Stimulated activated CD8-positive, alpha-beta memory T cell treated with anti-CD3 and anti-CD28 coated beads, Interleukin-4, amount 100 ng/mL, for 48 hours (primary cell): ENCODE measurements around the gene PDLIM1.

ENCODE experiments used
- DNase-seq: peaks from one replicate; pipeline ENCODE4 v3.0.0-alpha.2; 2020

The PDLIM1 gene, protein sequence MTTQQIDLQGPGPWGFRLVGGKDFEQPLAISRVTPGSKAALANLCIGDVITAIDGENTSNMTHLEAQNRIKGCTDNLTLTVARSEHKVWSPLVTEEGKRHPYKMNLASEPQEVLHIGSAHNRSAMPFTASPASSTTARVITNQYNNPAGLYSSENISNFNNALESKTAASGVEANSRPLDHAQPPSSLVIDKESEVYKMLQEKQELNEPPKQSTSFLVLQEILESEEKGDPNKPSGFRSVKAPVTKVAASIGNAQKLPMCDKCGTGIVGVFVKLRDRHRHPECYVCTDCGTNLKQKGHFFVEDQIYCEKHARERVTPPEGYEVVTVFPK

DNA sequence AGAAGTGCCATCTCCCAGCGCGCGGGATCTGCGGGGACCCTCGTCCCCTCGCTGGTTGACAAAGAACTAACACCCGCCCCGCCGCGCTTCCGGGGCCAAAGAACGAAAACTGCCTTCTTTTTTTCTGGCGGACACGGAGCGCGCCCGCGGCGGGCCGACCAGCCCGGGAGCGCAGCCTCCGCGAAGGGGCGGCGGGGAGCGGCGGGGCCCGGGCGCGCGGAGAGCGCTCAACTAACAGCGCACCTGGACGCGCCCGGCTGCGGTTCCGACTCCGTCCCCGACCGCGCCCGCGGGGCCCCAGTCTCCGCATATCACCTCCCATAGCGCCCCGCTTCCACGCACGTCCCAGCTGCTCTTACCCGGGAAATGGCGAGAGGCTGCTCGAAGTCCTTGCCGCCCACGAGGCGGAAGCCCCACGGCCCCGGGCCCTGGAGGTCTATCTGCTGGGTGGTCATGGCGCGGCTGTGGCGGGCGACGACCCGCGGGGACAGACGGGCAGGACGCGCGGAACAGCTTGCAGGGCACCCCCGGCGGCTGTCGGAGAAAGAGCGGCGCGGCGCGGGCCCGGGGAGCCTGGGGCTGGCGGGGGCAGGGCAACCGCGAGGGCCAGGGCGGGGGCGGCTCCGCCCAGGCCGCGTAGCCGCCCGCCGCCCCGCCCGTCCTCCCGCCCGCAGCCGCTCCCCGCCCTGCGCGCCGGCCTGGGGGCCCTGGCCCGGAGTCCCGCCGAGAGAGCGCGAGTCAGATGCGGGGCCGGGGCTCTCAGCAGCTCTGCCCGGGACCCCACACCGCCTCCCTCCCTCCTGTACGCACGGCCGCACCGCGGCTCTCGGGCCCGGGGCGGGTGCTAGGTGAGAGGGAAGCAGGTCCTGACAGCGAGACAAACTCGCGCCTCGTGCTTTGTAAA, at the start of gene PDLIM1:
Gene PDLIM1, minus strand, starts transcription at position 543 of the 904 bp plus-strand sequence. Its CDS starts 88 bp downstream, at position 455.
- peak; percentile 44 for DNase-seq

DNA sequence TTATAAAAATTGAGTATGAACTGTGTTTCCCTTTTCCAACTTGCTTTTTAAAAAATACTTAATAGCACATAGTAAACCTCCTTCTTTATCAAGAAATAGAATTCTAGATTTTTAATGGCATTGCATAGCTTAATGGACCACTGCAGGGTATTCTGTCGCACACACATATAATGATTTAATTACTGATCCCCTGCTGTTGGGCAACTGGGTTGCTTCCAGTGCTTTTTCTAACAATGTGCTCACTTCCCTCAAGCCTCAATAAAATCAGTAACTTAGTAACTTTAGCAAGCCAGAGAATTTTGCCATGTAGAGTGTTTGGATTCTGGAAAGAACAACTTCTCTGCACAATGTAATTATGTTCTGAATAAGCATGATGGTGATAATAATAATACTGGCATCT, 49.1 kb upstream of the PDLIM1 start:
- DNase-seq = no peak

DNA sequence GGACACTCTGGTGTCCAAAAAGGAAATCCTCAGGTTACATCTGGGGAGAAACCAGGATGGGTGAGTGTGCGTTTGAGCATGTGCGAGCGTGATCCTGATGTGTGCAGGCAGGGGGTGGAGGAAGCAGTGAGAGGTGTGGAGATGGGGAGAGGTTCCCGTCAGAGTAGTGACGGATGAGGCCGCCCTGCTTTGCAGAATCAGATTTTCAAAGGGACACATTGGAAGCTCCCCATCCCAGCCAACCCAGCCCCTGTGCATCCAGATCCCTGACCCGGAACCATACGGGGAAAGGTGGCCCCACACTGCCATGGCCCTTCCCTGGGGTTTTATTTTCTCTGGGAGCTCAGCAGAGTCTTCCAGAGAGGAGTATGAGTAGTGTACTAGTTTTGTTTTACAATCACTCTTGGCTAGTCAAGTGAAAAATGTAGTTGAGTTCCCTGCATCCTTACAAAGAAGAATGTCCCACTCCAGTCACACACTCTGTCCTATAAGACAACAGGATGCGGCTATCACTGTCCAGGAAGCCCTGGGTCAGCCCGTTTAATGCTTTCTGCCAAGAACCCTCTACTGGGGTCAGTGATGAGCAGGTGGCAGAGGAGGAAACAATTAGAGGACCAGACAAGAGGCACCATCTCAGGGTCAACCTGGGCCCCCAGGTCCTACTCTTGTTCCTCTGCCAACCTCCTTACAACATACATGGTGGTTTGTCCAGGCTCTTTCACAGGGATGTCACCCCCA, 46.8 kb upstream of the PDLIM1 start:
- DNase-seq = no peak

DNA sequence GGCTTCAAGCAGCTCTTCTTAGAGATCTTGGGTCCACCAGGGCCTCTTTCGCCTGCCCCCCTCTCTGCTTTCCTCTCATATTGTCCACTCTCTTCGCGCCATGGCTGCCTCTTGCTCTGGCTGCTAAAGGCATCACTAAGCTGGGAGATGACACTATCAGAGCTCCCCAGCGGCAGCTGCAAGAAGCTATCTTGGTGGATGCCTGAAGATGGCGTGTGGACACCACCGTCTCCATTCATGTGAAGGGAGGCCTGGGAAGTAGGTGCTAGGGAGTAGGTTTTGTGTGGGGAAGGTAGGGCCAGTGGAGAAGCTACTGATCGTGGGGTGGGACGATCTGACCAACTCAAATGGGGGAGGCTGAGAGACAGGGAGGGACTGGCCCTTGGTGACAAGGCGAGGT, 45.9 kb upstream of the PDLIM1 start:
- DNase-seq = no peak

DNA sequence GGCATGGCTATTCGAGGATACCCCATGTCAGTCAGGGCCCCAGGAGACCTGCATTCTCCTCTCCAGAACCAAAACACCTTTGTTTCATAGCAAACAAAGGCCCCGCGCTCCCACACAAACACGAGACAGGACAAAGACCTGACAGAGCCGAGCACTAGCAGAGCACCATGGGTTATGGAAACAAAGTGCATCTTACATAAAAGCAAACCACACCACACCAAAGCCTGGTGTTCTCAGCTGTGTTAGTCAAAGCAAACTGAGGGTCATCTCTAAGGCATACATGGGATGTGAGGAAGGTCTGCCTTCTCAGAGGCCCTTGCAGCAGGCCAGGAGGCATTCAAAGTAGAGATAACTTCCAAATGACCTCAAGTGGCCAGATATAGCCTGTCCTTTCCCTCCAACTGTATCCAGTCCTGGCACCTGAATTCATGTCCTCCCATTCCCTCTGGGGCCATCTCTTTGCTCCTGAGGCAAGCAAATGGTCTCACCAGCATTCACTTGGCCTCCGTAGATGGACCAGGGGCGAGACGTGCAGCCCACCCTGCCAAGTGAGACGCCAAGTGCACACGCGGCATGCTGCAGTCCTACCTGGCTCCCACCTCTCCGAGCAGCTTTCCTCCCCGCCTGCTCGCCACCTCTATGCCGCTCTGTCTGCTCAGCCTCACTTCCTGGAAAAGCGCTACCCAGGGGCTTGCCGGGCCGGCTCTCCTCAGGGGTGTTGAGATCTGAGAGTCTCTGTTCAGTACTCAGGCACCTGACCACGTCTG, 45.3 kb upstream of the PDLIM1 start:
- DNase-seq = no peak

DNA sequence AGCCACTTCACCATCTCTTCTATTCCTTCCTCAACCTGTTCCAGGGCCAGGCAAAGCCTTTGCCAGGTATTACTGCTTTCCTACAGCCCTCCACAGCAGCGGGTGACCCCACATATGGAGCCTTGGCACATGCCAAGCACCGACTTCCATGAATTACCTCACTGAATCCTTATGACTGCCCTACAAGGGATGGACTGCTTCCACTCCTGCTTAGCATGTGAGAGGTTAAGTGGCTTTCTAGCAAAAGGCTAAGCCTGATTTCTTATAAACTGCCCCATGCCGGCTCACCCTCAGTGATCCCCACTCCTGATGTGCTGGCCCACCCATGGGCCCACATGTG, 44.0 kb upstream of the PDLIM1 start:
- no peak for DNase-seq

DNA sequence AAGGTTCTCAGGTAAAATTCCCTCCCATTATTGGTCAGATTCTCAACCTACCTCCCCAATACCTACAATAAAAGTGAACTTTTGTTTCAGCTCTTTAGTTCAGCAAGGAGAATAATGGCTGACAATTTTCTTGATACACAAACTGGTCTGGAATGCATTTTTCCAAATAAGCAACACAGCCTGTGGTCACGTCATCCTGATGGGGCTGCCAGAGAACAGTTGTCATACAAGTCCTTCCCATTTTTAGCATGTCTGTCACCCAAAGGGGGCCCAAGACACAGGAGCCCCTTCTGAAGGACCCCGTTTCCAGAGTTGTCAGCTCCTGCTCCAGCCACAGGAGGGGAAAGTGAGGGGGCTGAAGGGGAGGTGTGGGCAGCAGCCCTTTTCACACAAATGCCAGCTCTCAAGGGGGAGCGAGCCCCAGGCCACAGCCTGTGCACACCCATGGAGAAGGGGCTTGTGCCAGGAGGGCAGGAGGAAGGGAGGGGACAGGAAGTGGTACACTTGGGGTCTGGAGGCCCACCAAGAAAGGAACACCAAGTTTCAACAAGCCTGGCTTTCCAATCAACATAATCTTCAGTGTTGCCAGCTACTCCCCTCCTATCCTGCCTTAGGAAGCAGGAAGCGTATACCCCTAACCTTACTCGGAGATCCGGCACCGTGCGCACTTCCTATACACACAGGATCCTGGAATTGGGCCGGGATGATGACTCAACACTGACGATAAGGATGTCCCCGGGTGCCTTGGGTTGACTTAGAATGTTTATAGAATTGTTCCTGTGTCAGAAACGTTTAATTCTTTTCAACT, 43.4 kb upstream of the PDLIM1 start:
- no peak for DNase-seq

DNA sequence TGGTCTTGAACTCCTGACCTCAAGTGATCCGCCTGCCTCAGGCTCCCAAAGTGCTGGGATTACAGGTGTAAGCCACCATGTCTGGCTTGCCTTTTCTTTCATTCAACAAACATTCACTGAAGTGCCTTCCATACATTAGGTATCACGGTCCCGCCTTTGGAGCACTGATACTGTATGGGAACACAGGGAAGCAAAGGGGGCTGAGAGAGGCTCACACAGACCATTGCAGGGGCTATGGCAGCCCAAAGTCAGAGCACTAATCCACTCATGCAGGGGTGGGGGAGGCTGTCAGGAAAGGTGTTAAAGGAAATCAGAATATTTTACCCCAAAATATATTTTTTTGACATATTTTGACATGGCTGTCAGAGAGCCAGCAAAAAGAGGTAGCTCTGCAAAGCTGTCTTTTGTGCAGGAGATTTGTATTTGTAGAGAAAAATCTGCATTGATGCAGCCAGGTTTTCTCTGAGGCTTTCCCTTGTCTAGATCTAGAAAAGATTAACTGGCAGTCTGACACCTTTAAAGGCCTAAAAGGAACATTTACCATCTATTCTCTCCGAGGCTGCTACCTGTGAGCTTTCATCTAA, 42.0 kb upstream of the PDLIM1 start:
- DNase-seq = no peak

DNA sequence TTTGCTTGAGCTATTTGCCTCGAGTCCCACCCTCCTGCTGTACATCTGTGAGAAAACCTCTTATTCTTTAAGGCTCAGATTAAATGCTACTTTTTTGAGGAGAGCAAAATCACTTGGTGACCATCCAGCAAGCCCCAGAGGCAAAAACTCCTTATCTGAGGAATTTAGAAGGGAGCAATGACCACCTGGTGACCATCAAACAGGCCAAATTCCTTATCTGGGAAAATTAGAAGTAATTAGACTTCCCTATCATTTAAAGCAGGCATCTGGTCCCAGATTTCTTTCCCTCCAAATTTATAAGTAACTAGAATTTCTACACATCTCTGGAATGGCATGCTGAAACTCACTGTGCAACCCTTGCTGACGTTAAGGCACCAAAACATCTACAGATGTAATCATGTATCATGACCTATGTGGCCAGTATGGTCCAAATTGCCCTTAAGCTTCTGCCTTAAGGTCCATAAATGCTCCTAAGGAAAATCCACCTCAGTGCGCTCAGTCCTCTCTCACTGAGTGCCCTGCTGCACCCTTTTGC, 40.9 kb upstream of the PDLIM1 start:
- no peak for DNase-seq

DNA sequence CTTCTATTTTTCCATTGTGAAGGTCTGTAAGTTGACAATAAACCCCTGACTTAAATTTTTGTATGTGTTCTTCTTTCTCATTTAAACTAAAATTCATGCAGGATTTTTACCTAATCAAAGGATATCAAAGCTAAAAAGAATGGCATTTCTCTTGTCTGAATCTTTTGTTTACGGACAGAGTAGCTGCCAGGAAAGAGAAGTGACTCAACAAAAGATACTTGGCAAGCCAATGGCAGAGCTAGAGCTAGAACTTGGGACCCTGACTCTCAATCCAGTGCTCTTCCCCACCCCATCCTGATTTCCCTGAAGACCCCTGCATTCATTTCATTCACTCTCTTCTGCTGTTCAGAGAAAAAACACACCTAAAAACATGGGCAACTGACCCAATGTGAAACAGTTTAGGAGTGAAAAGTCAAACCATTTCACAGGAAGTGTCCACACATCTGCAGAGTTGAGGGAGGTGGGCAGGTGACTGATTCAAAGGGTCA, 40.2 kb upstream of the PDLIM1 start:
- no peak for DNase-seq

DNA sequence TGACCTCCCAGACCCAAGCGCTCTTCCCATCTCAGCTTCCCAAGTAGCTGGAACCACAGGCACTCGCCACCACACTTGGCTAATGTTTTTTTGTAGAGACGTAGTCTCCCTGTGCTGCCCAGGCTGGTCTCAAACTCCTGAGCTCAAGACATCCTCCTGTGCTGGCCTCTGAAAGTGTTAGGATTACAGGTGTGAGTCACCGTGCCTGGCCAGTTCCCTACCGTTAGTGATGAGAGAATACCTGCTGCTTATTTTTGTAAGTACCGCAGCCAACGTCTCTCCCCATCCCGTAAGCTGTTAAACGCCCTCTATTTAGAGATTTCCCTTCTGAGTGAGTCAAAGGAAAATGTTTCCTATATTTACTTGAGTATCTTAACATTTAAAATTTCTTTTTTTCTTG, 38.5 kb upstream of the PDLIM1 start:
- DNase-seq = no peak

DNA sequence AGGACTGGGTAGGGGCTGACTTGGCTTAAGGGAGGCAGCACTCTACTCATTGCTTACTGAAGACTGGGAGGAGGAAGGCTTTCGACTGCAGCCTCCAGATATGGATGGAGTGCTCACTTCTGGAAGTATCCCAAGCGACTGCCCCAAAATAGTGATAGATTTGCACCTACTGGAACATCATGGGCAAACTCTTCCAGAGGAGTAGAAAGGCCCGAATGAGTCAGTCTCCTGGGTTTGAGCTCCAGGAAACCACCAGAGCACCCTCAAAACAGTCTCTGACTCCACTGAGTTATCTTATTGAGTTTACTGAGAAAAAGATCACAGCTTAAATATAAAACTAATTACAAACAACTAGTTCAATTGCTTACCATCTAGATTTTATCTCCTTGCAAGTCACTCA, 37.2 kb upstream of the PDLIM1 start:
- no peak for DNase-seq

DNA sequence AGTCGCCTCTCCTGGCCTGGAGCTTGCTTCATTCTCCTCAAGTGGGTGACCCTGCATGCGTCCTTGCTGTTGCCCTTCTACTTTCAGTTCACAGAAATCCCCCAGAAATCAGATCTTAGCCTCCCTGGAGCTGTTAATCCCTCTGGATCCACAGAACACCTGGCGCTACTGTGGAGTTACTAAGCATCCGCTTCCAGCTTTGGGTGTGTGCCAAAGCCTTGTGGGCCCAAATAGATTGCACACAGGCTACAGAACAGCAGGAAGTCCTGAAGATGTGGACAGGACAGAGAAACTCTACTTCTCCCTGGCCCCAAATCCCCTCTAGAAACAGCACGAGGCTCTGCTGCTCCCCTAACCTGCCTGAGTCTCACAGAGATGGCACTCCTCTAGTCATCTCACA, 36.6 kb upstream of the PDLIM1 start:
- no peak for DNase-seq

DNA sequence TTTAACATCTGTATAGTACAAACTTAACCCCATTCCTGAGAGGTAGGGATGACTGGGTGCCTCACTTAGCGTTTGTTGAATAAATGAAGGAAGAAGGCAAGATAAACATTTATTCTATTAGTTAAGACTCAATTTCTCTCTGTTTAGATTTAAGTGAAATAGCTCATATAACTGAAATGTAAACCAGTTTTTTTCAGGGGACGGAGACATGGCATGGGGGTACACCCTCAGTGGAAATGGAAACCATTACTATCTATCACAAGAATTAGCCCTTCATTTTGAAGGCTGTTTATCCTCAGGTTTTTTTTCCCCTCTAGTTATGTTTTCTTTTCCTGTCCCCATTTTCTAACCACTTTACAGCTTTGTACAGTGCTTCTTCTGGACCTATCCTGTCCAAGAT, 35.6 kb upstream of the PDLIM1 start:
- no peak for DNase-seq

DNA sequence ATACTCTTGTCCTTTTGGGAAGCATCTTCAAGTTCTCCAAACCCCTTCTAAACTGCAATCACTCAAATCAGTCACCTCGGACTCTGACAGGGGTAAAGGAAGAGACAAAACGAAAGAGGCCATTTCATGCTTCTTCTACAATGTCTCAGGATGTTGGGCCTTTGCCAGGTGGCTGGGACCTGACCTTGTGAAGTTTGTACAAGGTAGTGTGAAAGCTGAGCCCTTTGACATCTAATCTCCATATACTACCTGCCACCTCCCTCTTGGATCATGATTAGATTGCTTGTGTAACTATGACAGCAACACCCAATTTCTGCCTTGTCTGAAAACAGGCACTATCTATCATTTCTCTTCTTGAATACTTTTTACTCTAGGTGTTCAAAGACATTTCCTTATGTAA, 35.1 kb upstream of the PDLIM1 start:
- DNase-seq = no peak

DNA sequence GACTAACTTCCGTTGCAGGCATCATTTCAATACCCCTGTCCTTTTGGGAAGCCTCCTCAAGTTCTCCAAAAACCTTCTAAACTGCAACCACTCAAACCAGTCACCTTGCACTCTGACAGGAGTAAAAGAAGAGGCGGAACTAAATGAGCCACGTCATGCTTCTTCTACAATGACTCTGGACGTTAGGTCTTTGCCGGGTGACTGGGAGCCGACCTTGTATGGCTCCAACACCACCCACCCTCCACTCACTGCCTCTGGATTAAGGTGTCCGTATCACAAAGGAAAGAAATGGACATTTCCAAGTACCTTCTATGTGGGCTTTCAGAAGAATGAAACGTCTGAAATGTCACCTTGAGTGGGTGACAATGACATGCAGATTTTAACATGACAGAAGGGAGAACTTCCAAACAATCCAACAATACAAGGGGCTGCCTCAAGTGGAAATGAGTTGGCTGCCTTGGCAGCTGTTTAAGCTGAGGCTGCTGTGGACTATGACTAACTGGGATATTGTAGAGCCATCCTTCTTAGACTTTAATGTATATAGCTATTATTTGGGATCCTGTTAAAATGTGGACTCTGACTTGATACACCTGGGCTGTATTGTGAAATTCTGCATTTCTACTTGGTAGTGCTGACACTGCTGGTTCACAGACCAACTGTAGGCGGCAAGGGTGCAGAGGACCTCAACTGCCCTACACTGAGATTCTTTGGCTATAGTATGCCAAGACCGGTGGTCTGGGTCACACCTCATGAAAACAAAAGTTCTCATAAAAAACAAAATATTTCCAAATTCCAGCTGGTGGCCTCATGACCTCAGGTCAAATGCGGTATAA, 33.8 kb upstream of the PDLIM1 start:
- DNase-seq = no peak

DNA sequence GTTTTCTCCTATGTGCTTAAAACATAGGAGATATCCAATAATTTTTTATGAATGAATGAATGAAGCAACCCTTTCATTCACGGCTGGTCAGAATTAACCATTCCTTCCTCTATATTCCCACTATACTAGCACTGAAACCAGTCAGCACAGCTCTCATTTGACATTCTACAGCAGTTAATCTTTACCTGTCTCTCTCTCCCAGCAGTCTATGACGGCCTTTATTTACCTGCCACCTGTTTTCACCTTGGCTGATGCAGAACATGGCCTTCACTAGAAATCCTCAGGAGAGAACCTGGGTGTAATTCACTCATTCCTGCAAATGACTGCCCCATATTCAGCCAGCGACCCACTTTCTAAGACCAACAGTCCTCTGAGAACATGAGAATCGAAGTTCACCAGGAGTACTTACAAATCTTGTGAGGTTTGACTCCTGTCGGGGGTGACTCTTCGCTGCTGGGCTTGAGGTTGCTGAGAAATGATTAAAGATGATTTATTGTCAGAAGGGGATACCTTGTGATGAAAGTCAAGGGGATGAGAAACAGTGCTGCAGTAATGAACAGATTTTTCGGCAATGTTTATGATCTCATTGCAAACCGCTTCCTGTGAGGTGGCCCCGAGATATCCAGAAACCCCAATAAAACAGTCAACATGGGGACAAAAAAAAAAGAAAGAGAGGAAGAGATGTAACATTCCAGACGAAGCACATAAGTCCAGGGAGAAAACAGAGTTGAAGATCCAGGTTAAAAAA, 30.9 kb upstream of the PDLIM1 start:
- DNase-seq = no peak

DNA sequence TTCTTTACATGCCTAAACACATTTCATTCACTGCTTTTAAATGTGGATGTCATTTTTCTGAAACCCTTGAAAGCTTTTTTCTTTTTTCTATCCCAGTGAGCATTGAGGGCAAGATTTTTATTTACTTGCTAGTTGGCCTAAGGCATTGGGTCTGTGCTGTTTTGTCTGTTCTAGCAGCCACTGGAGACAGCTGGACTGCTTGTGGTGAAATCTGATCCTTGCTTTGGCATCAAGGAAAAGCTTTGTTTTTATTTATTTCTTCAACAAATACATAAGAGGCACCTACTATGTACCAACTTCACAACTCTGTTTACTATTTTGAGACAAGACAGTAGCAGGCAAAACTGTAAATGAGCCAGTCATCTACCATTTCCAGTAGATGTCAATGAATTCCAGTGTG, 28.4 kb upstream of the PDLIM1 start:
- DNase-seq = no peak

DNA sequence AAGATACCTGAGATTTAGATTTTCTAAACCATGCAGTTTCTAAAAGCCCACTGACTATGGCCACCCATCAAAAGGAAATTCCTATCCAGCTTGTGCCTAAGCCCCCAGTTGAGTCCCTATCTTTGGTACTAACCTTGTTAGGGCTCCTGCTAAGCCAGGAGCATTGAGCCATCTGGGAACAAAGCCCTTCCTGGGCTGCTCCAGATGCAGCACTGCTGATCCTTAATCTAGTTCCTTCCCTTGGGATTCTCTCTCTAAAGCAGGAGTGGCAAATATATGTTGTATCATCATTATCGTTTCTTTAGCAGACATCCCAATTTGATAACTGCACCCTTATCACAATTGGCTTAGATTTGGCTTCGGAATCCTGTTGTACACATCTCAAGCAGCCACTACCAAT, 24.7 kb upstream of the PDLIM1 start:
- no peak for DNase-seq
